HG03280 (cell line): ENCODE measurements around the gene CLDN6.

Experiments
- ATAC-seq: cut with Tn5 transposase; IDR thresholded peaks from one replicate; pipeline ENCODE4 v1.9.1; 2021; ENCODE audit warnings: mild to moderate bottlenecking, moderate library complexity; ENCODE audit not compliant: unreplicated experiment

The CLDN6 gene

GRCh38 chr16:2974319-2975056, 43.5 kb downstream of the CLDN6 start:
- ATAC-seq = no peak

GRCh38 chr16:2973605-2974318, 44.2 kb downstream of the CLDN6 start:
- no peak for ATAC-seq

GRCh38 chr16:2973093-2973492, 44.9 kb downstream of the CLDN6 start:
- ATAC-seq = no peak

DNA sequence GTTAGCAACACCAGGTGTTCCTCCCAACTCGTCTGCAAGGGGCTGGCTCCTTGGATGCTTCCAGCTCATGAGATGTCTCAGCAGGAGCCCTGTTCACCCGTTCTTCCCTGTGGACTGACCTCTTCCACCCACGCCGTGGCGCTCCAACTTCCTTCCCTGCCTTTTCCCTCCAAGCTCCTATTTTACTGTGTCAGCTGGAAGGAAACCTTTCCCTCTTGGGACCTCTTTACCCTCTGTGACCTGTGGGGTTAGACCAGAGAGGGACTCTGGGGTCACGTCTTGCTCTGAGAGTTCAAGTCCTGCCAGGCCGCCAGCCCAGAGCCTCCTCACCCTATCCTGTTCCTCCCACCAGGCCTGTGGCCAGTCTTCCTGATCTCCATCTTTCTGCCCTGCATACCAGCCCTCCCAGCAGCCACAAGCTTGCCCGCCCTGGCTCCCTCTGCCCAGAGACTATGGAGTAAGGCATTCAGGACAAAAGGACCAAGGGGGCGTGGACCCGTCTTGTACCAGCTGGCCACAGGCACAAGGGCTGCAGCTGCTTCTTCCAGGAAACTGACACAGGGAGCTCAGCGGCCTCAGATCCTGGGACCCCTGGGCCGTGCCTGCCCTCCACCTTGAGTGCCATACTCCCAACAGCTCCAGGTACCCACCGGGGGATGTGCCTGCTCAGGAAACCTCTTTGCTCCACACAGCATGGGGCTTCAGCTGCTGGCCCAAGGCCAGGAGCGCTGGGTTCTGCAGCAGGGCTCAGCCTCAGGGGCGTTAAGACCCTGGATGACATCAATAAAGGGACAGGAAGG, 45.8 kb downstream of the CLDN6 start:
- ATAC-seq = no peak

DNA sequence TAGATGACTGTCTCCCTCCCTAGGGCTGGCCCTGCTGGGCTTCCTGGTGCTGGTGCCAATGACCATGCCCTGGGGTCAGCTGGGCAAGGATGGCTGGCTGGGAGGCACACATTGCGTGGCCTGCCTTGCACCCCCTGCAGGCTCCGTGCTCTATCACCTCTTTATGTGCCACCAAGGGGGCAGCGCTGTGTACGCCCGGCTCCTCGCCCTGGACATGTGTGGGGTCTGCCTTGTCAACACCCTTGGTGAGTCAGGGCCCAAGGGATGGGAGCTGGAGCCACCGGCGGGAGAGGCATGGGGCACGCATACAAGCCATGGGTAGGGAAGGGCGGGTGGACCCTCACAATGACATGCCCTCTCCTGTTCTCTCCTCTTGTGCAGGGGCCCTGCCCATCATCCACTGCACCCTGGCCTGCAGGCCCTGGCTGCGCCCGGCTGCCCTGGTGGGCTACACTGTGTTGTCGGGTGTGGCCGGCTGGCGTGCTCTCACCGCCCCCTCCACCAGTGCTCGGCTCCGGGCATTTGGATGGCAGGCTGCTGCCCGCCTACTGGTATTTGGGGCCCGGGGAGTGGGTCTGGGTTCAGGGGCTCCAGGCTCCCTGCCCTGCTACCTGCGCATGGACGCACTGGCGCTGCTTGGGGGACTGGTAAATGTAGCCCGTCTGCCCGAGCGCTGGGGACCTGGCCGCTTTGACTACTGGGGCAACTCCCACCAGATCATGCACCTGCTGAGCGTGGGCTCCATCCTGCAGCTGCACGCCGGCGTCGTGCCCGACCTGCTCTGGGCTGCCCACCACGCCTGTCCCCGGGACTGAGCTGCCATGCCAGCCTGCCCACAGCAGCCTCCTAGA, 46.6 kb downstream of the CLDN6 start:
- ATAC-seq = no peak

GRCh38 chr16:2970563-2970962, 47.4 kb downstream of the CLDN6 start:
- no peak for ATAC-seq

DNA sequence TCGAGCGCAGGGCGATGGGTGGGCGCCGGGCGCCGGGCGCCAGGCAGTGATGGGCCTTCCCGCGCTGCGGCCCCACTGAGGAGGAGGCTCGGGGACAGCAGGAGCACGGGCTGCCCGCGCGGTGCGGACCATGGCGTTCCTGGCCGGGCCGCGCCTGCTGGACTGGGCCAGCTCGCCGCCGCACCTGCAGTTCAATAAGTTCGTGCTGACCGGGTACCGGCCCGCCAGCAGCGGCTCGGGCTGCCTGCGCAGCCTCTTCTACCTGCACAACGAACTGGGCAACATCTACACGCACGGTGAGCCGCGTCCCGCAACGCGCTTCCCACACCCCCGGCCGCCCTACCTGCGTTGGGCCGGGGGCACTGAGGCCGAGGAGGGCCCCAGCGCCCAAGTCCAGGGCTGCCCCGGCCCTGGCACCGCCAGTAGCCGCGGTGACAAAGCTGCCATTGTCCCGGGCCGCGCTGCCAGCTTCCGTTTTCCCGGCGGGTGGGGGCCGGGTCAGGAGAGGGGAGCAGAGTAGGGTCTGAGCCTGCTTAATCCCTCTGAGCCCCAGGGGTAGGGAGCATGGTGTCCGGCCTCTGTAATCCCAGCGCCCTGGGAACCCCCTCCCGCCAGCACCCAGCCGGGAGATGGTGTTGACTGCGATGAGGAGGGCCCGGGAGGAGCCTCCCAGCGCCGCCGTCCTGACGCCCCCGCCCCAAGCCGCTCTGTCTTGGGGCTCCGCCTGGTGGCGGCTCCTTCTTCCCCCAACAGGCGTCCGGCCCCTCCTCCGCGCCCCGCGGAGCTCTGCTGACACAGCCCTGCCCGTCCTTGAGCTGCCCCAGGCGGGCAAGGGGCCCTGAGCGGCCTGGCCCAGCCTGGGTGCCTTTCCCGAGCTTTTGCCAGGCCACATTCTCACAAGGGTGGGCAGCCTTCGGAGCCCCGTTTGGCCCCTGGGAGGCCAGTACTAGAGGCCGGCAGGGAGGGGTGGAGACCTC, 48.1 kb downstream of the CLDN6 start:
- ATAC-seq = peak; percentile 35

DNA sequence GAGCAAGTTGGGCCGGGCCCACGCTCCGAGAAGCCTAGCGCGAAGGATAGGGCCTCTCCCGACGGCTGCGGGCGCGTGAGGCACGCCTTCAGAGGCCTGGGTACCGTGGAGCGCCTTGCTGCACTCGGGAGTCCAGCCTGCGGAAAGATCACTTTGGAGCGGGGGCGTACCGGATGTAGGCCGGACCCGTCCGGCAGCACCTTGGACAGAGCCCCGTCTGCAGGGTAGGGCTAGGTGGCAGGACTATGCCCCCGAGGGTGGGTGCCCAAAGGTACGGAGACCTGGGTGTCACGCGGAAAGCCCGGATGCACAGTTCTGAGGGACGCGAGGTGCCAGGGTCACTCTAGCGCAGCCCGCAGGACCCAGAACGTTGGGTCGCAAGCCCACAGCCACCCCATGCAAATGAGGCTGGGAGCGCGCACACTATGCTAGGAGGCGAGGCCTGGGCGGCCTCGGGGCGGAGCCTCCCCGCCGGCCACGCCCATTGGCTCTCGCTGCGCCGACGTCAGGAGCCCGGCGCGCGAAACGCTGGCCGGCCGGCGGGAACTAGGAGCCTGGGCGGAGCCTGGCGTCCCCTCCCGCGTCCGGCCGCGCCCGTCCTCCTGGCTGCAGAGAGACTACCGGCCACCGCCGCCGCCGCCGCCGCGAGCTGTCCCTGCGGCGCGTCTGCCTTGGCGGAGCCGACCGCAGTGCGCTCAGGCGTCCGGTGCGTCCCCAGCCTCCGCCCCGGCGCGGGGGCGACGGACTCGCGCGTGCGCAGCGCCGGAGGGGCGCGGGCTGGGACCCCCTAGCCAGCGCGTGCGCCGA, 49.0 kb downstream of the CLDN6 start, which contains the start of gene PAQR4:
Gene PAQR4 (plus strand): TSS at position 611 of the 807 bp plus-strand sequence. CDS start 327 bp downstream, outside the sequence.
- ATAC-seq = peak; percentile 80

DNA sequence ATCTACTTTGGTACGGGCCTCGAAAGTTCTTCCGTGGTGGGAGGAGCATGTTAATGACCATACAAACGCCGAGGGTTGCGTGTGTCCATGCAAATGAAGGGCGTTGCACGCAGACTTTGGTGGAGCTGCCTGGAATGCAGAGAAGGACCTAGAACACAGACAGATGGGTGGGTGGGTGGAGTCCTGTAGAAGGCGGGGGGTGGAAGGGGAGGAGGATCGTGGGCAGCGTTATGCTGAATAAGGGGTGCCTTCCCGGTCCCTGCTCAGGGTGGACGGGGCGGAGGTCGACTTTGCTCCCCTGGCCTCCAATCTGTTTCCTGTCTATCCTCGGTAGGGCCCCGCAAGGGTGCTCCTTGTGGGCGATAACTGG, 49.6 kb downstream of the CLDN6 start:
- ATAC-seq = no peak

GRCh38 chr16:2967721-2968161, 50.2 kb downstream of the CLDN6 start:
- ATAC-seq = no peak

- ATAC-seq = no peak
These were observed 50.8 kb downstream of the CLDN6 start for GRCh38 chr16:2967211-2967631.

DNA sequence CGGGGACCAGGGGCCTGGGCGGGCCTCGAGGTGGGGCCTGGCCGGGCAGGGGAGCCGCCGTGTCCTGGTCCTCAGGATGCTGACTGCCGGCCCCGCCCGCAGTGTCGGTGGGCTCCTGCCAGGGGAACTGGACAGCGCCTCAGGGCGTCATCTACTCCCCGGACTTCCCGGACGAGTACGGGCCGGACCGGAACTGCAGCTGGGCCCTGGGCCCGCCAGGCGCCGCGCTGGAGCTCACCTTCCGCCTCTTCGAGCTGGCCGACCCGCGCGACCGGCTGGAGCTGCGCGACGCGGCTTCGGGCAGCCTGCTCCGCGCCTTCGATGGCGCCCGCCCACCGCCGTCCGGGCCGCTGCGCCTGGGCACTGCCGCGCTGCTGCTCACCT, 51.2 kb downstream of the CLDN6 start:
- ATAC-seq = no peak

GRCh38 chr16:2966043-2966807, 51.8 kb downstream of the CLDN6 start:
- ATAC-seq = no peak
